Liver (tissue), 3 donors: Measurements from ENCODE around the gene DLG4.

Experiments used
- ATF3 ChIP-seq: IDR thresholded peaks from 2 replicates; pipeline ENCODE4 v1.6.1; 2016; ENCODE audit warnings: antibody characterized with exemption
- CTCF ChIP-seq: fragments of 150-350 bp; IDR thresholded peaks from 2 replicates; pipeline ENCODE4 v1.5.1; 2017; ENCODE audit warnings: improper control_type of control experiment, low read depth, low read length; ENCODE audit not compliant: missing input control
- EGR1 ChIP-seq, 2 donors: IDR thresholded peaks; 2 replicates each; pipeline ENCODE4 v1.6.1; 2016 to 2018; ENCODE audit warnings: antibody characterized with exemption in 2 of 2, low read depth in 2 of 2
- JUND ChIP-seq, 2 donors: IDR thresholded peaks; 2 replicates each; pipeline ENCODE4 v1.6.1; 2016; ENCODE audit warnings: antibody characterized with exemption in 2 of 2
- MAX ChIP-seq: IDR thresholded peaks from 2 replicates; pipeline ENCODE4 v1.6.1; 2016; ENCODE audit warnings: antibody characterized with exemption
- NR2F2 ChIP-seq: IDR thresholded peaks from 2 replicates; pipeline ENCODE4 v1.6.1; 2016; ENCODE audit warnings: antibody characterized with exemption
- RAD21 ChIP-seq, 2 donors: IDR thresholded peaks; 2 replicates each; pipeline ENCODE4 v1.6.1; 2016; ENCODE audit warnings: antibody characterized with exemption in 2 of 2, mild to moderate bottlenecking in 2 of 2
- SP1 ChIP-seq: IDR thresholded peaks from 2 replicates; pipeline ENCODE4 v1.6.1; 2018; ENCODE audit warnings: antibody characterized with exemption, mild to moderate bottlenecking
- TAF1 ChIP-seq: conservative IDR thresholded peaks from 2 replicates; pipeline ENCODE4 v1.6.1; 2016; ENCODE audit warnings: antibody characterized with exemption, mild to moderate bottlenecking
- ZBTB33 ChIP-seq: IDR thresholded peaks from 2 replicates; pipeline ENCODE4 v1.6.1; 2016; ENCODE audit warnings: antibody characterized with exemption
- donor health status: healthy.
- donor health status: healthy.

- TF ChIP-seq EGR1 (IDR thresholded peaks at IDR 0.05; ENCODE audit: low read depth in 2 of 2), result no peak
- no peak for TF ChIP-seq RAD21 (IDR thresholded peaks at IDR 0.05)
- no peak for TF ChIP-seq CTCF
- TF ChIP-seq ZBTB33, result no peak
- no peak for TF ChIP-seq SP1
- no peak for TF ChIP-seq ATF3
- TF ChIP-seq MAX, result no peak
- TF ChIP-seq NR2F2, result no peak
- TF ChIP-seq TAF1, result no peak
- TF ChIP-seq JUND (IDR thresholded peaks at IDR 0.05), result no peak
These were observed 42.8 kb downstream of the DLG4 start for GRCh38 chr17:7176841-7177190.
